C4-2B (cell line): ENCODE data around the gene KCNQ4.

Experiments used
- H3K27ac ChIP-seq: fragments of 450-650 bp; 2 replicates; pipeline ENCODE4 v1.5.1; 2017
- ZFX ChIP-seq: fragments of 450-650 bp; IDR thresholded peaks from 2 replicates; pipeline ENCODE4 v1.6.1; 2017
- TF ChIP-seq, protein P1 (sequence below): fragments of 450-650 bp; conservative IDR thresholded peaks from 2 replicates; pipeline ENCODE4 v1.5.1; 2017; ENCODE audit warnings: mild to moderate bottlenecking

KCNQ4 gene

DNA sequence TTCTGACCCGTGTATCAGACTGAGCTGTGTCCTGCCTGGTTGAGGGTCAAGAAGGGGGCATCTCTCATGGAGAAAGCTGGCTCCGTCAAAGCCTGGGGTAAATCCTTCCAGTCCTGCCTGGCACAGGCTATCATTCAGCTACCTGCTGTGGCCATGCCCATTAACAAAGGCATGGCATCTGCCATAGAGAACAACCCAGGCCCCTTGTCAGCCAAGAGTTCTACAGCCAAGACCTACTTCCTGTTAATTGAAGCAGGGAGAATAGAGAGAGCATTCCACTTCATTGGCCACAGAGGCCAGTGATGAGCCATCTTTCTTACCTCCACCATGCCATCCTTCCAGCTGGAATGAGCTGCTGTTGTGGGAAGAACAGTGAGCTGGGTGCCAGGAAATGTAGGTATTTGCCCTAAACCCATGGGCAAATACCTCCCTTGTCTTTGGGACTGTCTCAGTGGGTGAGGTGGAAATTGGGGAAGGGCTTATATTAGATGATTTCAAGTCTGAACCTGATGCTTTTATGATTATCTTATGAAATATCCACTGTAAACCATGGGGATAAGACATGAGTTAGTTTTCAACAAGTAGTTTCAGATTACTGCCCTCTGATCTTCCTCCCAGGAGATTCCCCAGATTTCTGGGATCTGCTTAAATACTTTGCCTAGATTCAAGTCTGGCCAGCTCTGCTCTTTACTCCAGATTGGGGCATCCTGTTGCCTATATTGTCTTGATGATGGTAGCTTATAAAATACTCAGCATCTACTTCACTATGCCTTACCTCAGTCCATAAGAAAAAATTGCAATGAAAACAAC is 11.2 kb upstream of the KCNQ4 start:
- no peak for TF ChIP-seq ZFX
- no peak overlapping the region for H3K27ac ChIP-seq

DNA sequence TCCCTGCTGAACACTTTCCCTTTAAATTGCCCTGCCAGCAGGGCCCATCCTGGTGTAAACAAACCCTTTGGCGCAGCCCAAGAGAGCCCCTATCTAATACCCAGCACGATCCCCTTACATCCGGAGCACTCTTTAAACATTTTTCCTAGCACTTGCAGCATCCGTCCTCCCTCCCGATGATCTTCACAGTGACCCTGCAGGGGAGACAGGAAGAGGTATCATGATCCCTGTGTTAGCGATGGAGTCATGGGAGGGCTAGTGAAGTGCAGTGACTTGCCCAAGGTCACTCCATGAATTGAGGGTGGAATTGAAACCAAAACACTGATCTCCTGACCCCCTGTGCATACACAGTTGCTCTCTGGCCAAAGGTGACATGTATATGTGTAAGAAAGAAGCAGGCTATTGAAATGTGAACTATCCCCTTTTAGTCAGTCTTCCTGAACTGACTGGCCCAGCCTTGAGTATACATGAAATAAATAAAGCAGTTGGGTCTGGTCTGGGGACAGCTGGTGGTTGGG is 9.8 kb upstream of the KCNQ4 start:
- no peak overlapping the region for H3K27ac ChIP-seq
- TF ChIP-seq ZFX, result no peak
- TF ChIP-seq, protein P1, sequence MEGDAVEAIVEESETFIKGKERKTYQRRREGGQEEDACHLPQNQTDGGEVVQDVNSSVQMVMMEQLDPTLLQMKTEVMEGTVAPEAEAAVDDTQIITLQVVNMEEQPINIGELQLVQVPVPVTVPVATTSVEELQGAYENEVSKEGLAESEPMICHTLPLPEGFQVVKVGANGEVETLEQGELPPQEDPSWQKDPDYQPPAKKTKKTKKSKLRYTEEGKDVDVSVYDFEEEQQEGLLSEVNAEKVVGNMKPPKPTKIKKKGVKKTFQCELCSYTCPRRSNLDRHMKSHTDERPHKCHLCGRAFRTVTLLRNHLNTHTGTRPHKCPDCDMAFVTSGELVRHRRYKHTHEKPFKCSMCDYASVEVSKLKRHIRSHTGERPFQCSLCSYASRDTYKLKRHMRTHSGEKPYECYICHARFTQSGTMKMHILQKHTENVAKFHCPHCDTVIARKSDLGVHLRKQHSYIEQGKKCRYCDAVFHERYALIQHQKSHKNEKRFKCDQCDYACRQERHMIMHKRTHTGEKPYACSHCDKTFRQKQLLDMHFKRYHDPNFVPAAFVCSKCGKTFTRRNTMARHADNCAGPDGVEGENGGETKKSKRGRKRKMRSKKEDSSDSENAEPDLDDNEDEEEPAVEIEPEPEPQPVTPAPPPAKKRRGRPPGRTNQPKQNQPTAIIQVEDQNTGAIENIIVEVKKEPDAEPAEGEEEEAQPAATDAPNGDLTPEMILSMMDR, result no peak

DNA sequence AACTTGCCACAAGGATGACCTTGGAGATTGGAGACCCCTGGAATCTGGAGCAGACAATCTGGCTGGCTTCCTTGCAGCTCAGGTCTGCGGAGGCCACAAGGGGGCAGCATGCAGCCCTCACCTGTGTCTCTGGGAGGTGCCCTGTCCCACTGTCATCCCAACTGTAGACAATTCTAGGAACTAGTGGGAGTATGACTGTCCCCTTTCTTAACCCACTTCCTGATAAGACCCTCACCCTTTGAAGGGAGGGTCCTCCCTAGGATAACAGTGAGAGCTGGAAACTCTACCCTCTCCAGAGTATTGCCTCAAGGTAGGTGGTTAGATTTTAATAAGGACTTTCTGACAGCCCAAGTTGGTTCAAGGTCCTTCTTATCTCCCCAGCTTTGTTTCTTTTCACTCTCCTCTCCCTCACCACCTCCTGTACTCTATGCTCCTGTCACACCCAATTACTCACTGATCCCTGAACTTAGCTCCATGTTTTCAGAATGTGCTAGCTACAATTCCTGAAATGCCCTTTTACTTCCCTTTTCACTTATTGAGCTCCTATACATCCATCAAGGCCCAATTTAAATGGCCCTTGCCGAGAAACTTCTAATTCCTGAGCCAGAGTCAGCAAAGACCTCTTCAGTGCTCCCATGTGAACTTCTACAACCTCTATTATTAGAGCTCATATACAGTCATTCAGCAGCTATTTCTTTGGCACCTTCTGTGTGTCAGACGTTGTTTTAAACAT is 9.2 kb upstream of the KCNQ4 start:
- TF ChIP-seq ZFX, result no peak
- TF ChIP-seq, protein P1, result peak; percentile 94
- no peak overlapping the region for H3K27ac ChIP-seq

DNA sequence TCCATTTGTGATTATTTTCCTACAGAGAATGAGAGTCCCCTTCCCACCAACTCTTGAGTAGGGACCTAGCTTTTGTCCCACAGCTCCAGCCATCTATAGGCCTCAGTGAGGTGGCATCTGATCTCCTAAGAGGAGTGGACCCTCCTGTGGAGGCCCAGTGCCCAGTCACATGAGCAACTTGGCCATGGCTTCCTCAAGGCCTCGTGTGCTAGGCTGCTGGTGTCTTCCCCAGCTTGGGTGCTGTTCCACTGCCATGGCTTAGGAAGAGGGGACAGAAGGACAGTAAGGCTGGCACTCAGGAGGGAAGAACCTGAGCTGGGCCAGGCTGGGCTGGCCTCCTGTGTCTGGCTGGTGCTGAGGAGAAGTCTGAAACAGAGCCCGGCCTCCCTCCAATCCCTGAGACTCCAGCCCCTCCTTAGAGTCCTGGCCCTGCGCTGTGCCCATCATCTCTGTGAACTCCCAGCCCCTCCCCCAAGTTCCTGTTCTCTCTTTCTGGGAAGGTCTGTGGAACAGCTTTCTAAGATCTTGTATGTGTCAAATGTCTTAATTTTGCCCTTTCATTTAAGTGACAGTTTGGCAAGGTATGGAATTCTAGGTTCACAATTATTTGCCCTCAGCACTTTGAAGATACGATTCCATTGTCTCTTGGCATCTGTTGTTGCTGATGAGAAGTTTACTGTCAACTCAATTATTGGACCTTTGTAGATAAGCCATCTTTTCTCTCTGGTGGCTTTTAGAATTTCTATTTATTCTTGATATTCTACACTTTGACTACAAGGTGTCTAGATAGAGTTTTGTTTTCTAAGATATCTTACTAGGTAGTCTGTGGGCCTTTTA is 7.1 kb upstream of the KCNQ4 start:
- no peak overlapping the region for H3K27ac ChIP-seq
- TF ChIP-seq, protein P1, result no peak
- TF ChIP-seq ZFX, result no peak

DNA sequence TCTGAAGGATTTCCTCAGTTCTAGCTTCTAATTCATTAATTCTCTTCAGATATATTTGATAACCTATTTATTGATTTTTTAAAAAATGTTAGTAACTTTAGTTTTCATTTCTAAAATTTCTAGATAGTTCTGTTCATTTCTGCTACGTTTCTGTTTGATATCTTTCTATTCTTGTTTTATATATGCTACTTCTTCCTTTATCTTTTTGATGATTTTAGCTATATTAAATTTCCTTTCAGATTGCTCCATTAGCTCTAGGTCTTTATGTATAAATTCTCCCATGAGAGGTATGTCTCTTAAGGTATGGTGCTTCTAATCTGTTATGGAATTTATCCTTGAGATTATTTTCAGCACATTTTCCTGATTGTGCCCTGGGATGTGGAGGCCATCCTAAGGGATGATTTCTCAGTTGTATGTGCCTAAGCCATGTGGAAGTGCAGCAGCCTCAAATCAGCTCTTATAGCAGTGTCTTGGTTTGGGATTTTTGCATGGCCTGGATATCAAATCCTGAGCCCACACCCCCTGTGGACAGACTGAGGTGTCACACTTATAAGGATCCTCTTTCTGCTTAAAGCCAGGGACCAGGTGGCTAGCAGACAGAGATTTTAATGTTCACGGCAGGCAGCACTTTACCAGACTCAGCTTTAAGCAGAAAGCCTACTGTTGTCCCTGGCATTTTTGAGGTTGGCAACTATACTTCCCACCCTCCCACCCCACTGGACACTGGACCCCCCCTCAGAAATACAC is 6.2 kb upstream of the KCNQ4 start:
- H3K27ac ChIP-seq, result no peak overlapping the region
- TF ChIP-seq, protein P1, result no peak
- no peak for TF ChIP-seq ZFX

DNA sequence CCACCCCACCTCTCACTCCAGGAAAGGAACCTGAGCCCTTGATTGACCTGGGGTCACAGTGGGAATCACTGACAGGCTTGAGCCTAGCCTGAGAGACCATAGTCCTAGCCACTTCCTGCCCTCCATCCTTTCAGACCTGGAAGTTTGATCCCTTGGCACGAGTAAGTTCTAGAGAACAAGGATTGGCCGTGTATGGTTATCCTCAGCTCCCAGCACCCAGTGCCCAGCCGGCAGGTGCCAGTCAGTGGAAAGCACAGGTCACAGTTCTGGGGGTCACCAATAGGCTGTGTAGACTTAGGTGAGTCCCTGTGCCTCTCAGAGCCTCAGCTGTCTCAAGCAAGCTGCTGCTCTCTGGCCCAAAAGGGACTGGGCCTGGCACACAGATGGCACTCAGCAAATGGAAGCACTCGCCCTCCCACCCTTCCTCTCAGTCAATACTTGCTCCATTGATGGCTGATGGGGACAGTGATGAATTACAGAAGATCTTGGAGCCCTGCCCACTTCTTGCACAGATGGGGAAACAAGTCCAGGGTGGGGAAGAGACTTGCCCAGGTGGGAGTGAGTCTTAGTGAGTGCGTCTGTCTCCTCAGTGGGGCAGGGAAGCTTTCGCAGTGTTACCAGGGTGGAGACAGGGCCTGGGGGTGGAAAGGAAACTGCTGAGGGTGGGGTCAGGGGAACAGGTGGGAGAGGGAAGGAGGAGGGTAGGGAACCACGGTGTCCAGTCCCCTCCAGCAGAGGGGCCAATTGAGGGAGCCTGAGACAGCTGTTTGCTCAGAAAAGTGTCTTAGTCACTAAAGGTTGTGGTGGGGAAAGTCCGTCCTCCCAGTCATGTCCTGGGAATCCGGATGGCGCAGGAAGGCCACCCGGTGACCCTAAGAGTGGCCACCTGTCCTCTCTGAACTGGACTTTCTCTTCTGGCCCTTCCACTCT is 2.6 kb upstream of the KCNQ4 start:
- TF ChIP-seq ZFX, result no peak
- TF ChIP-seq, protein P1, result no peak
- no peak overlapping the region for H3K27ac ChIP-seq
